ENCODE data around the gene GLIS1. TPM values are rescaled to one million over a fixed set of nuclear protein-coding genes. Genes with fewer than 3 reads are reported as not detected.

Gene GLIS1
- total RNA-seq, 1 experiment from 2014 or later: 0.24 TPM

- Mint-ChIP-seq H3K9me3 (no peaks in the 10 kb centered on the region), H3K36me3 (no peaks in the 10 kb centered on the region), H3K4me1 (no peaks in the 10 kb centered on the region; the same call in 1 of the 2 replicates), H3K27me3 (ENCODE audit: low read depth) (no peaks in the 10 kb centered on the region), H3K27ac (no peak overlapping the region), H3K4me3 (no peak overlapping the region)
- ChIA-PET CTCF (interaction anchor here (2.2 kb wide), 1 partner anchor 57 kb away, joined by 6 read pairs; no protein-coding TSS in a partner anchor), POLR2A (no interaction called here)
- no peak for DNase-seq (ENCODE audit: low spot score)
- ATAC-seq: no peak
- TF ChIP-seq ZSCAN18 (CRISPR knock-in tag; IDR thresholded peaks at IDR 0.05): no peak
- no peak for TF ChIP-seq ZNF671 (CRISPR knock-in tag; IDR thresholded peaks at IDR 0.05)
- no peak for TF ChIP-seq ZNF396 (CRISPR knock-in tag; IDR thresholded peaks at IDR 0.05; ENCODE audit: borderline replicate concordance)
- no peak for TF ChIP-seq ZBTB21 (CRISPR knock-in tag; IDR thresholded peaks at IDR 0.05; ENCODE audit: borderline replicate concordance)
- no peak for TF ChIP-seq SP1 (CRISPR knock-in tag; conservative IDR thresholded peaks at IDR 0.05)
- no peak for TF ChIP-seq TP53 (CRISPR knock-in tag; IDR thresholded peaks at IDR 0.05)
- no peak for TF ChIP-seq ZNF416 (CRISPR knock-in tag; IDR thresholded peaks at IDR 0.05)
- TF ChIP-seq USF2 (CRISPR knock-in tag; IDR thresholded peaks at IDR 0.05): no peak
- no peak for TF ChIP-seq ZNF263 (CRISPR knock-in tag; IDR thresholded peaks at IDR 0.05; ENCODE audit: low read depth)
- TF ChIP-seq CREM (CRISPR knock-in tag; IDR thresholded peaks at IDR 0.05): no peak
- TF ChIP-seq FOXP4 (CRISPR knock-in tag; IDR thresholded peaks at IDR 0.05): no peak
- no peak for TF ChIP-seq TCF7 (CRISPR knock-in tag; IDR thresholded peaks at IDR 0.05; ENCODE audit: low read depth)
Measured at GRCh38 chr1:53536606-53537005, 202.4 kb downstream of the GLIS1 start.

GRCh38 chr1:53535846-53536245 is 203.1 kb downstream of the GLIS1 start:
- Mint-ChIP-seq H3K27ac (no peak overlapping the region), H3K9me3 (no peaks in the 10 kb centered on the region), H3K4me3 (no peak overlapping the region), H3K27me3 (ENCODE audit: low read depth) (no peaks in the 10 kb centered on the region), H3K4me1 (no peaks in the 10 kb centered on the region), H3K36me3 (no peaks in the 10 kb centered on the region)
- DNase-seq (ENCODE audit: low spot score) (no peak), ATAC-seq (no peak)
- TF ChIP-seq ZNF219 (CRISPR knock-in tag; IDR thresholded peaks at IDR 0.05; ENCODE audit: borderline replicate concordance): no peak
- TF ChIP-seq AR (CRISPR knock-in tag; IDR thresholded peaks at IDR 0.05): no peak
- TF ChIP-seq FOXP4 (CRISPR knock-in tag; IDR thresholded peaks at IDR 0.05): no peak
- no peak for TF ChIP-seq GABPB1 (CRISPR knock-in tag; IDR thresholded peaks at IDR 0.05)
- ChIA-PET CTCF (interaction anchor here (1.8 to 2.2 kb wide), 2 partner anchors 50 to 58 kb away, joined by 5 to 6 read pairs; no protein-coding TSS in a partner anchor), POLR2A (interaction anchor here (0.6 kb wide), 1 partner anchor 218 kb away, joined by 6 read pairs; no protein-coding TSS in a partner anchor)
